ENCODE measurements around the gene NCBP2.
"Not testable (repeated sequence)": the region's sequence is repeated elsewhere in the genome, so short reads cannot be mapped to it uniquely, and the experiment has no call there.

Gene NCBP2

GRCh38 chr3:196967412-196968232 lies 25.3 kb upstream of the NCBP2 start:
- no peak for DNase-seq

DNA sequence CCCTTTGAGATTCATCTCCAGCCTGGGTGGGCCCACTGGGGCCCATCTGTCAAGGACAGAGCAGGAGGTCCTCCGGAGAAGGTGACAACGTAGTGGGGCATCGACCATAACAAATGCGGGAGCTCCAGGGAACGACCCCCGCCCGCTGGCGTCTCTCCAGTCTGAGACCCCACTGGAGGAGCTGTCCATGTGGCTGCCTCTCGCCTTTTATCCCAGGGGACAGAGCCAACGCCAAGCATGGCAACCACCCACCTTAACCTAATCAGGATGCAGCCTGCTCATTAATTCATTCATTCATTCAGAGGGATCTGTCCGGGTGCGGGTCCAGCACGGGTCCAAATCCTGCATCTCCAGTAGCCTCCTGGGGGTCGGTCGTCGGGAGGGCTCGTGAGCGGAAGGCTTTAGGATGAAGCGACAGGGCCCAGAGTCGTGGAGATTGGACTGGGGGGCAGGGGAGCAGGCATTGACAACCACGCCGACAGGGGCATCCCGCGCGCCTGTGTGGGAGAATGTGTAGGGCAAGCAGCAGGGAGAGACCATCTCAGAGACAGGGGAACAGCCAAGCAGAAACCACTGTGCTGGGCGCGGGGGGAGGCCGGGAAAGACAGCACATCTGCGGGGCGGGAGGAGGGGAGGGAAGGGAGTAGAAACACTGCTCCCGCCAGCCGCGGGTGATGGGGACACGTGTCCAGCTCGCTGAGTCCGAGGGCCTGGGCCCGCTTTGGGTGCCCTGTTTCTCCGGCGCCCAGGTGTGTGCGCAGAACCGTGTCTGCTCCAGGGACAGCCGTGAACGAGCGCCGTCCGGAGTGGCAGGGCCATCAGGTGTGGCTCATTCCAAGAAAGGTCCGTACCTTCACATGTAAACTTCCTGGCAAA lies 24.4 kb upstream of the NCBP2 start:
- no peak for DNase-seq

DNA sequence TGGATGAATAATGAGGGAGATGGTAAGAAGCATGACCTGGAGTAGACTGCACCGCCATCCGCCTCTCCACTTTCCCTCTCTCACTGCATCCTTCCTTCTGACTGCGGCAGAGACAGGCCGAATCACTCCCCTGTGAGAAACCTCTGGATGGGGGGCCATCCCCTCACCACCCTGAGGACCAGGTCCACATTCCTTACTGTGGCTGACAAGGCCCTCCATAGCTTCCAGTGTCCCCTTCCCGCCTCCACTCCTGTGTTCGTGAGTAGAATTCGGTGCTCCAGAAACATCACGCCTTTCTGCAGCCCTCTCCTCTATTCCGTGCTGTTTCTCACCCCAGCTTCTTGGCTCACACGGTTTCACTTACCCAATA lies 23.5 kb upstream of the NCBP2 start:
- no peak for DNase-seq

GRCh38 chr3:196965112-196965803 lies 22.9 kb upstream of the NCBP2 start:
- DNase-seq = no peak

- no peak for DNase-seq
These were observed 21.3 kb upstream of the NCBP2 start for GRCh38 chr3:196963631-196963953.

- no peak for DNase-seq
These were observed 20.8 kb upstream of the NCBP2 start for GRCh38 chr3:196962930-196963630.

DNA sequence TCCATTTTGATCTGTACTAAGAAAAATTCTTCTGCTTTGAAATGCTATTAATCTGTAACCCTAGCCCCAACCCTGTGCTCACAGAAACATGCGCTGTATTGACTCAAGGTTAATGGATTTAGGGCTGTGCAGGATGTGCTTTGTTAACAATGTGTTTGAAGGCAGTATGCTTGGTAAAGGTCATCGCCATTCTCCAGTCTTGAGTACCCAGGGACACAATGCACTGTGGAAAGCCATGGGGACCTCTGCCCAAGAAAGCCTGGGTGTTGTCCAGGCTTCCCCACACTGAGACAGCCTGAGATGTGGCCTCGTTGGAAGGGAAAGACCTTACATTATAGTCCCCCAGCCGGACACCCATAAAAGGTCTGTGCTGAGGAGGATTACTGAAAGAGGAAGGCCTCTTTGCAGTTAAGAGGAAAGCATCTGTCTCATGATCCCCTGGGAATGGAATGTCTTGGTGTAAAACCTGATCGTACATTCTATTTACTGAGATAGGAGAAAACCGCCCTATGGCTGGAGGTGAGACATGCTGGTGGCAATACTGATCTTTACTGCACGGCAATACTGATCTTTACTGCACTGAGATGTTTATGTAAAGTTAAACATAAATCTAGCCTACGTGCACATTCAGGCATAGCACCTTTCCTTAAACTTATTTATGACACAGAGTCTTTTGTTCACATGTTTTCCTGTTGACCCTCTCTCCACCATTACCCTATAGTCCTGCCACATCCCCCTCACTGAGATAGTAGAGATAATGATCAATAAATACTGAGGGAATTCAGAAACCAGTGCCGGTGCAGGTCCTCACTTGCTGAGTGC lies 20.0 kb upstream of the NCBP2 start:
- DNase-seq = no peak

DNA sequence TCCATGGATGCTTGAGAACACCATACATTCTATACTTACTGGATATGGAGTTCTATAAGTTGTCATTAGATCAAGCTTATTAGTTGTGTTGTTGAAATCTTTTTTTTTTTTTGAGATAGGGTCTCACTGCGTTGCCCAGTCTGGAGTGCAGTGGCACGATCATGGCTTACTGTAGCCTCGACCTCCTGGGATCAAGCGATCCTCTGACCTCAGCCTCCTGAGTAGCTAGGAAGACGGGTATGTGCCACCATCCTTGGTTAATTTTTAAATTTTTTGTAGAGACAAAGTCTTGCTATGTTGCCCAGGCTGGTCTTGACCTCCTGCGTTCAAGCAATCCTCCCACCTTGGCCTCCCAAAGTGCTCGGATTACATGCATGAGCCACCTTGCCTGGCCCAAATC lies 12.5 kb upstream of the NCBP2 start:
- no peak for DNase-seq

GRCh38 chr3:196951371-196951770 lies 9.0 kb upstream of the NCBP2 start:
- DNase-seq = no peak

GRCh38 chr3:196949750-196950149 lies 7.4 kb upstream of the NCBP2 start:
- no peak for DNase-seq

GRCh38 chr3:196949285-196949619 lies 6.9 kb upstream of the NCBP2 start:
- no peak for DNase-seq

GRCh38 chr3:196948442-196949284 lies 6.3 kb upstream of the NCBP2 start:
- no peak for DNase-seq

DNA sequence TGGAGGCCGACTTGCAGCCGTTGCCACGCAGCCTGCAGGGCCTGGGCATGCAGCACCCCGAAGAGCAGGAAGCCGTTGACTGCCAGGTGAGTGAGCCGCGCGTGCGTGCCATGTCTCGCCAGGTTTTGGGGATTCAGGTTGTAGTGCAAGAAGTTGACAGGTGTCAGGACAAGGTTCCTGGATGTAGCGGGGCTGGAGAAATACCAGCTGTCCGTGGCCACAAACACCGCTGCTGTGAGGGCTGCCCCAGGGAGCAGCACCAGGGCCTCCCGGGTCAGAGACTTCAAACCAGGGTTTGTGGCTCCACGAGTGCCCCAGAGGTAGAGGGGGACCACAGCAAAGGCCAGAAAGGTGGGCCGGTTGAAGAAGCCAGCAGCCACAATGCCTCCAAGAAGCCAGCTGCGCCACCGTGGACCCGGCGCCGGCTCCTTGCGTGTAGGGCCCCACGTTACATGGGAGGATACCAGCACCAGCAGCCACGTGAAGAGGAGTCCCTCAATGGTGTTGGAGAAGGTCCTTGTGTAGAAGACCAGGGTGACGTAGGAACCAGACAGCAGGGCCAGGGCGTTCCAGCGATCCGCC lies 5.6 kb upstream of the NCBP2 start:
- no peak for DNase-seq

DNA sequence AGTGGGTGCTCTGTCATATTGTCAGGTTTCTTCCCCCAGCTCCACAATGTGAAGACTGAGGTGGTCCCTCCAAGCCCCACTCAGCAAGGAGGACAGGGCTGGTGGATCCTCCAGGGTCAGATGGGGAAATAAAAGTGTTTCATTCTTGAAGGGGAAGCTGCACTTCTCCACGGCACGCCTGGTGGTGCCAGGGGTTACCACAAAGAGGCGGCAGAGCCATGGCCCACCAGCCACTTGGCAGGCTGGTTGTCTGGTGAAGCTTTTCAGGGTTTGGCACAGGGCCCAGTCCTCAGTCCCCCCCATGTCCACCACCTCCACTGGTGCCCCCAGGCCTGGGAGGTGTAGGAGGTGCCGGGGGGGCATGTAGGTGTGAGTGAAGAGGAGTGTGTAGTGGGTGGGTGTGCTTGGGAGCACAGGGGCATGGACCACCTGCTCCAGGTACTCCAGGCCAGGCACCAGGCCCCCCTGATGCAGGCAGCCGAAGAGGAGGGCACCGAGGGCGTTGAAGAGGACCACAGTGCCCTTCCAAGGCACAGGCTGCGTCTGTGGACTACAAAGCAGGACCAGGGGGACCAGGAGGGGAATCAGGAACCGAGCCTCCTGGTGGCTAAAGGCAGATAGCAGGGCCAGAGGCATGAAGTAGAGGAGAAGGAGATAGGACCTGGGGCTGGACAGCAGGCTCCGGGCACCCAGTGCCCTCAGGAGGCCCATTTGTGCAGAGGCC lies 5.0 kb upstream of the NCBP2 start:
- DNase-seq = no peak

DNA sequence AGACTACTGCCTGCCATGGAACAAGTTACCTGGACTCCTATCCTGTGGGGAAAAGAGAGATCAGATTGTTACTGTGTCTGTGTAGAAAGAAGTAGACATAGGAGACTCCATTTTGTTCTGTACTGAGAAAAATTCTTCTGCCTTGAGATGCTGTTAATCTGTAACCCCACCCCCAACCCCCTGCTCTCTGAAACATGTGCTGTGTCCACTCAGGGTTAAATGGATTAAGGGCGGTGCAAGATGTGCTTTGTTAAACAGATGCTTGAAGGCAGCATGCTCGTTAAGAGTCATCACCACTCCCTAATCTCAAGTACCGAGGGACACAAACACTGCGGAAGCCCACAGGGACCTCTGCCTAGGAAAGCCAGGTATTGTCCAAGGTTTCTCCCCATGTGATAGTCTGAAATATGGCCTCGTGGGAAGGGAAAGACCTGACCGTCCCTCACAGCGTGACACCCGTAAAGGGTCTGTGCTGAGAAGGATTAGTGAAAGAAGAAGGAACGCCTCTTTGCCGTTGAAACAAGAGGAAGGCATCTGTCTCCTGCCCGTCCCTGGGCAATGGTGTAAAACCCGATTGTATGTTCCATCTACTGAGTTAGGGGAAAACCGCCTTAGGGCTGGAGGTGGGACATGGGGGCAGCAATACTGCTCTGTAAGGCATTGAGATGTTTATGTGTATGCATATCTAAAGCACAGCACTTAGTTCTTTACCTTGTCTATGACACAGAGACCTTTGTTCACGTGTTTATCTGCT lies 1.9 kb upstream of the NCBP2 start:
- not testable (repeated sequence) for DNase-seq

DNA sequence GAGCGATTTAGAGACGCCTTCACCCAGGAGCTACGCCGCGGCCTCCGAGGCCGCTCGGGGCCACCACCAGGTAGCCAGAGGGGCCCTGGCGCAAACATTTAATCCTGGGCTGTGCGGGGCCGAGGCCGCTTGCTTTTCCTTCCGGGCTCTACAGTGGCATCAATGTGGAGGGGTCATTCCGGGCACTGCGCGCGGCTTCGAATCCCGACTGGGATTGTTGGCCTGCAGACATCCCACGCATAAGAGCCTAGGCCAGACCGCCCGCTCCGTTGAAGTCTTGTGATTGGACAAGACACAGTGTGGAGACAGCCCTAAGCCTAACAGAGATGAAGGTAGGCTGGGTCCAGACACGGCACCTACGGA lies 568 bp upstream of the NCBP2 start:
- no peak for DNase-seq

DNA sequence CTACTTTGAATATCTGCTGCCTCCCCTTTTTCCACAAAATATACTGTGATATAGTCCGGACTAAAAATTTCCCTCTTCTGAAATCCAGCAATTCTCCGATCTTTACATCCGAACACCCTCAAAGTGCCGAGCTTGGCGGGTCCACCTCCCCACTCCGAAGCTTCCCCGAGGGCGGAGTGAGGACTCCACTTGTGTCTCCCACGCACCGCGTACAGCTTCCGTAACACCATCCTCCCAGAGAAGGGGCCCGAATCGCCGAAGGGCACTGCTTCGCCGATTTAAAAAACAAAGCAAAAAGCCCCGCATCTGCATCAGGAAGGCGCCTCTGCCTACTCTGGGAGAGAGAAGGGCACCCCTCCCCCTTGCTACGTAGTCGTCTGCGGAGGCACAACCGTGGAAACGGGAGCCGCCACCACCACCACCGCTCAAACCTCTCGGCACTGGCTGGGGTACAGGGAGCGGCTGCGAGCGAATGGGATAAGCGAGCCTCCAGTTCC lies 551 bp downstream of the NCBP2 start:
- peak; percentile 58 to 67 for DNase-seq

GRCh38 chr3:196938576-196938975 lies 3.8 kb downstream of the NCBP2 start:
- DNase-seq = no peak

GRCh38 chr3:196938124-196938523 lies 4.2 kb downstream of the NCBP2 start:
- no peak for DNase-seq
